GM19467 (cell line): ENCODE data around the gene ASMTL.
A peak's percentile ranks its signal among the peaks of the same experiment; 100 is the strongest.
"Not testable (repeated sequence)": the region's sequence is repeated elsewhere in the genome, so short reads cannot be mapped to it uniquely, and the experiment has no call there.

Source experiments
- ATAC-seq: cut with Tn5 transposase; IDR thresholded peaks from one replicate; pipeline ENCODE4 v1.9.1; 2021; ENCODE audit warnings: mild to moderate bottlenecking, moderate library complexity; ENCODE audit not compliant: unreplicated experiment

ASMTL gene

DNA sequence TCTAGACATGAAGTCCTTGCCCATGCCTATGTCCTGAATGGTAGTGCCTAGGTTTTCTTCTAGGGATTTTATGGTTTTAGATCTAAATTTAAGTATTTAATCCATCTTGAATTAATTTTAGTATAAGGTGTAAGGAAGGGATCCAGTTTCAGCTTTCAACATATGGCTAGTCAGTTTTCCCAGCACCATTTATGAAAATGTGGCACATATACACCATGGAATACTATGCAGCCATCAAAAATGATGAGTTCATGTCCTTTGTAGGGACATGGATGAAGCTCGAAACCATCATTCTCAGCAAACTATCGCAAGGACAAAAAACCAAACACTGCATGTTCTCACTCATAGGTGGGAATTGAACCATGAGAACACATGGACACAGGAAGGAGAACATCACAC, 29.8 kb upstream of the ASMTL start:
- ATAC-seq, result not testable (repeated sequence)

DNA sequence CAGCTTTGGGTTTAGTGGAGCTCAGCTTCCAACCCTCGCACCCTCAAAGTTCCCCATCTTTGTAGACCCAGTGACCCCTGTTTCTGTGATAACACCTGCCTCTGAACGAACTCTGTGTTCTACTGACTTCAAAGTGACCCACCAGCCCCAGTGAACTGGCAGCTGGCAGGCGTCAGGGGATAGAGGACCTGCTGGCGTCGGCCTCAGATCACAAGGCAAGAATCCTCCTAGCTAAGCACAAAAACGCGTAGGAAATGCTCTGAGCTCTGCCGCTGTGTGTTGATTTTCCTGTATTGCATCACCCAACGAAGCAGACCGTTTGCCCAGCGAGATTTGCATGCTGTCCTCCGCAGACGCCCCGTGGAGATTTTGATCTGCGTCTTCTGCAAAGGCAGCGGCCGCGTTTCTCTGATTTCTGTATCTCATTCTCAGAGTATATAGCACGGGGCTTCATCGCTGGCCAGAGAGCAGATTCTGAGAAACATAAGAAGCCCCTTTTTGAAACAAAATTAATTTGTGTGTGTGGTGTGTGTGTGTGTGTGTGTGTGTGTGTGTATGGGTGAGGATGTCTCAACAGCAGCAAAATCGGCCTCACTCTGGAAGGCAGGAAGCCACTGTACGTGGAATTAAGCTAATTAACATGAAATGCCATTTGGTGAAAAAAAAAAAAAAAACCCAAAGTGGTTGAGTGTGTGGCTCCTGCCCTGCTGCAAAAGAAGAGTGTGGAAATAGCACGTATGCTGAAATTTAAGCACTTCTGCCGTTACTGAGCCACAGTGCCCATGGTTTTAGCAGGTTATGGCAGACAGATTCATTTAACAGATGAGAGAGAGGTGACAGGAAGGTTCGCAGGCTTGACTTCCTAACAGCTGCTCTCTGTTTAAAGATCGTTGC, 29.2 kb upstream of the ASMTL start:
- ATAC-seq, result peak; percentile 45

DNA sequence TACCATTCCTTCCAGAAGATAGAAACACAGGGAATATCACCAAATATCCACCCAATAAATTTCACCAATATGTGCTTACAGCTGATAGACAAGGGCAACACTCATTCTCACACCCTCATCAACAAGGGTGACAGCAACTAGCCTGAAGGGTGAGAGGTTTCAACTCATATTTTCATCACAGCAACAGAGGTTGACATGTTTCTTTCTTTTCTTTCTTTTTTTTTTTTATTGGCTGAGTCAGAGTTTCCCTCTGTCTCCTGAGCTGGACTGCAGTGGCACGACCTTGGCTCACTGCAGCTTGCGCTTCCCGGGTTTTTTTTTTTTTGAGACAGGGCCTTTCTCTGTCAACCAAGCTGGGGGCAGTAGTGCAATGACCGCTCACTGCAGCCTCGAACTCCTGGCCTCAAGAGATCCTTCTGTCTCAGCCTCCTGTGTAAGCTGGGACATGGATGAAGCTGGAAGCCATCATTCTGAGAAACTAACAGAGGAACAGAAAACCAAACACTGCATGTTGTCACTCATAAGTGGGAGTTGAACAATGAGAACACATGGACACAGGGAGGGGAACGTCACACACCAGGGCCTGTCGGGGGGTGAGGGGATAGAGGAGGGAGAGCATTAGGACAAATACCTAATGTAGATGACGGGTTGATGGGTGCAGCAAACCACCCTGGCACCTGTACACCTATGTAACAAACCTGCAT, 27.5 kb upstream of the ASMTL start:
- no peak for ATAC-seq

DNA sequence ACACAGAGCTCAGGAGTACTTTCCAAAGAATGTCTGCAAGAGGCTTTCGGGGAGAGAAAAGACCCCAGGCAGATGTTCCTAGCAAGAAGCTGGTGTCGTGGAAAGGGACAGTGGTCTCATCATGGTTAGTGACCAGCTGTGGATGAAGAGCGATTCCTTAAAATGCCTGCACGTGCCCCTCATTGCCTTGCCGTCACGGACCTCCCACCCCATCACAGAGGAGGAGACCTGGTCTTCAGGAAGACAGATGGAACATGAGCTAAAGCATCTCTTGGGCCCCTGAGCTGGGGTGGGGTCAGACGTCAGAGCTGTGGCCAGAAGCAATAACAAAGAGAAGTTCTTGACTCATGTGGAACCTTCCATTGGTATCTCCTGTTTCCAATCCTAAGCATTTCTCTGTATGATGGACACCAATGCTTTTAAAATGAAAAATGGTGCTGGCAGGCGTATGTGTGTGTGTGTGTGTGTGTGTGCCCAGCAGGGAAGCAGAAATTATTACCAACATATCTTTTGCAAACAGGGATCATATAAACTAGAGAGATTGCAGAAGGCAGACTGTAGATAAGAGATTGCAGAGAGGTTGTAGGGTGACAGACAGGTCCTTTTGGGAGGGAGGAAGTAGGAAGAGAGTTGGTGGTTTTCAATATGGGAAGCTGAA, 25.2 kb upstream of the ASMTL start:
- ATAC-seq, result no peak

DNA sequence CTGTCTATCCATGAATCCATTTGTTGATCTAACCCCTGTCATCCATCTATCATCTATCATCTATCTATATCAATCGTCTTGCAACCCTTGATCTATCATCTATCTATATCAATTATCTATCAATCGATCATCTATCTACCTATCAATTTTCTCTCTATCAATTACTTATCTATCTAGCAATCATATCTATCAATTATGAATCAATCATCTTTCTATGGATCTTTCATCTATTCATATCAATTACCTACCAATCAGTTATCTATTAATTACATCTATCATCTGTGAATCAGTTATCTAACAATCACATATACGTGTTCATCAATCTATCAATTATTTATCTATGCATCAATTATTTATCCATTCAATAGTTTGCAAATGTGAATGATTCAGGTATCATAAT, 24.5 kb upstream of the ASMTL start:
- no peak for ATAC-seq

DNA sequence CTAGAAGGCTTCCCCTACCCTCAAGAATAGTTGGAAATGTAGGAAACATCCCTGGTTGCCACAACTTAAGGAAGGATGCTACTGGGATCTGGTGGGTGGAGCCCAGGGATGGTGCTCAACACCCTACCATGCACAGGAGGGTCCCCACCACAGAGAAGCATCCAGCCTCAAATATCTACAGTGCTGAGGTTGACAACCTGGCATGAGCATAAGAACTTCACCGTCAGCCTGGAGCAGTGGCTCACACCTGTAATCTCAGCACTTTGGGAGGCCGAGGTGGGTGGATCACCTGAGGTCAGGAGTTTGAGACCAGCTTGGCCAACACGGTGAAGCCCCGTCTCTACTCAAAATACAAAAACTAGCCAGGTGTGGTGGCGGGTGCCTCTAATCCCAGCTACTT, 24.0 kb upstream of the ASMTL start:
- ATAC-seq, result no peak

DNA sequence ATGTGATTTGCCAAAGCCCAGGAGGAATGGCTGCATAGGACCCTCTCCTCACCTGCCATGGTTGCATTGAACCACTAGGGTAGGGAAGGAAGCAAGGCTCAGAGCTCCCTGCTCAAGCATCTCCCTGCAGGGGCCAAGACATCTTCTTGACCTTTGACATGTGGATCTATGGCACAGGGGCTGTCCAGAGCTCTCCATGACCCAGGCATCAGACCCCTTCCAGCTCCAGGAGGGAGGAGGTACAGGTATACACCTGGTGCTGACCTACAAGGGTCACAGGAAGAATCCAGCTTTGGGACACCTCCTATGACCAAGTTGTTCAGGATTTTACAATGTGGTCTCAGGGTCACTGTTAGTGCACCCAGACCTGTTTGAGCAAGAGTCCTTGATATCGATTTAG, 23.2 kb upstream of the ASMTL start:
- no peak for ATAC-seq

DNA sequence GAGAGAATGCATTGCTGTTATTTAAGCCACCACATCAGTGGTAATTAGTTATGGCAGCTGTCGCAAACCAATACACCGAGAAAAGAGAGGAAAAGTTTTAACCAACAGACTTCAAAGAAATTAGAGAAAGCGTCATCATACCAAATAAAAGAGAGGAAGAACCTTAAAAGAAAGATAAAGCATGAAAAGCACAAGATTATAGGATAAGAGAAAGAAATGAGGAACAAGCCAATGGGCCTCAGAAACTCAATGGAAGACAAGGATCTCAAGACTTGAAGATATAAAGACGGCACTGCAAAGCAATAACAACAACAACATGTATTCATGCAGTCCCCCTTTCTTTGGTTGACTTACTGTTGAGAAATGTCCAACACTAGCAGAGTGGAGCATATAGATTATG, 22.8 kb upstream of the ASMTL start:
- no peak for ATAC-seq

DNA sequence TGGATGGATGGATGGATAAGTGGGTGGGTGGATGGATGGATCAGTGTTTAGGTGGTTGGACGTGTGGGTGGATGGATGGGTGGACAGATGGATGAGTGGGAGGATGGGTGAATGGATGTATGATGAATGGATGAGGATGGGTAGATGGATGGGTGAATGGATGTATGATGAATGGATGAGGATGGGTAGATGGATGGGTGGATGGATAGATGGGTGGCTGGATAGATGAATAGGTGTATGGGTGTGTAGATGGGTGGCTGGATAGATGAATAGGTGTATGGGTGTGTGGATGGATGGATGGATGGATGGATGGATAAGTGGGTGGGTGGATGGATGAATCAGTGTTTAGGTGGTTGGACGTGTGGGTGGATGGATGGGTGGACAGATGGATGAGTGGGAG, 21.9 kb upstream of the ASMTL start:
- not testable (repeated sequence) for ATAC-seq

DNA sequence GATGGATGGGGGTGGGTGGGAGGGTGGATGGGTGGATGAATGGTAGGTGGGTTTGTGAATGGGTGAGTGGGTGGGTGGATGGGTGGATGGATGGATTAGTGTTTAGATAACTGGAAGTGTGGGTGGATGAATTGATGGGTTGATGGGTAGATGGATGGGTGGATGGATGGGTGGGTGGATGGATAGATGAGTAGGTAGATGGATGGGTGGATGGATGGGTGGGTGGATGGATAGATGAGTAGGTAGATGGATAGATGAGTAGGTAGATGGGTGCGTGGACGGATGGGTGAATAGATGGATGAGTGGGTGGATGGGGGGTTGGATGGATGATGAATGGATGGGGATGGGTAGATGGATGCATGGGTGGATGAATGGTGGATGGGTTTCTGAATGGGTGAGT, 20.3 kb upstream of the ASMTL start:
- ATAC-seq, result no peak

DNA sequence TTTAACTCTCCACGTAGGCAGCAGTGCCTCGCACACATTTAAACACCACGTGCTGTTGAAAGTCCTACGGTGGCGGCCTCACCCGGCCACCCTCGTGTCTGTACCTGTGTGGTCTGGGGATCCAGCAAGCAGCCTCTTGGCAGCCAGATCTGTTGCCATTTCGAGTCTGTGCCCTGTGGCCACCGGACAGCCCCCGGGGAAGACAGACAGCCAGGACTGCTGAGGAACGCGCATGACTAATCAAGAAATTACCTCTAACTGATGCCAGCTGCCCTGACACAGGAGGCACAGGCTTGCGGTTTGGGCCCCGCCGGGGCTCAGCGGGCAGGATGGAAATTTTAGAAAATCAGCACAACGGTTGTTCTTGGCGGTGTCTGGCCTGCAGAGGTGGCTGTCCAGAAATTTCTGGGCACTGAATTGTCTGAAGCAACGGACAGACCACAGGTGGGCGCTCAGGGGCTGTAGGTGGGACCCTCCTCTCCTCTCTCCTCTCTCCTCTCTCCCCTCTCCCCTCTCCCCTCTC, 15.6 kb upstream of the ASMTL start:
- ATAC-seq, result peak; percentile 45

DNA sequence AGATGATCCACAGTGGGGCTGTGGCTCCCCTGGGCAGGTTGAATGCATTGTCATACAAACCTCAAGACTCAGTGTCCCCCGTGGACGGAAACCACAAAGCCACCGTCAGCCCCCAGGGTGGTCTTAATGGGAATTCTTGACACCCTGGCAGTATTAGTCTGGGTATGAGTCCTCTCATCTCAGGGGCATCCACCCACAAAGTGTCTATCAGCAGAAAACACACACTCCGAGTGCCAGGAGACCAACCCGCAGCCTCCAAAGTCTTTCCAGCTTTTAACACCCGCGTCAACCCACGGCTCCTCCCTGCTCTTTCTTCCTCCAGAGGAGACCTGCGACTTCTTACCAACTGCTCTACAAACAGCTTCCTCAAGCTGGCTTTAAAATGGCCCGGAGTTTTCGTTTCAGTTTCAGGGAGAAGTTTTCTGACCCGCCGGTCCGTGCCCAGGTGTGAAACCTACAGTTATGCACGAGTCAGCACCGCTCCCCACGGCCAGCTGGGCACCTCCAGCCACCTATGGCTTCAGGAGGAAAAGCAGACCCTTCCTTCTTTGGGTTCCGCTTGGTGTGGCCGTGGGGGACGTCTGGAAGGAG, 14.4 kb upstream of the ASMTL start:
- ATAC-seq, result peak; percentile 42

DNA sequence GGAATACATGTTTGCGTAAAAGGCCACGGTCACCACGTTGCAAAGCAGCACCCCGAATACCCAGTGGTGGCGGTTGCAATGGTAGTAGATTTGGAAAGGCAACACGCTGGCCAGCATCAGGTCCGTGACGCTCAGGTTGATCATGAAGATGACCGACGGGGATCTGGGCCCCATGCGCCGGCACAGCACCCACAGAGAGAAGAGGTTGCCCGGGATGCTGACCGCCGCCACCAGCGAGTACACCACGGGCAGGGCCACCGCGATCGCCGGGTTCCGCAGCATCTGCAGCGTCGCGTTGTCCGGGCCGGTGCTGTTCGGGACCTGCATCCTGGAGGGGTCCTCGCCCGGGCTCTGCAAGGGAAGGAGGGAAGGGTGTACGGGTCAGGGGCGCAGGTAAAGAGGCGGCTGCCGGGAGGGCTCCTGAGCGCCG, 13.5 kb upstream of the ASMTL start:
- ATAC-seq, result no peak

DNA sequence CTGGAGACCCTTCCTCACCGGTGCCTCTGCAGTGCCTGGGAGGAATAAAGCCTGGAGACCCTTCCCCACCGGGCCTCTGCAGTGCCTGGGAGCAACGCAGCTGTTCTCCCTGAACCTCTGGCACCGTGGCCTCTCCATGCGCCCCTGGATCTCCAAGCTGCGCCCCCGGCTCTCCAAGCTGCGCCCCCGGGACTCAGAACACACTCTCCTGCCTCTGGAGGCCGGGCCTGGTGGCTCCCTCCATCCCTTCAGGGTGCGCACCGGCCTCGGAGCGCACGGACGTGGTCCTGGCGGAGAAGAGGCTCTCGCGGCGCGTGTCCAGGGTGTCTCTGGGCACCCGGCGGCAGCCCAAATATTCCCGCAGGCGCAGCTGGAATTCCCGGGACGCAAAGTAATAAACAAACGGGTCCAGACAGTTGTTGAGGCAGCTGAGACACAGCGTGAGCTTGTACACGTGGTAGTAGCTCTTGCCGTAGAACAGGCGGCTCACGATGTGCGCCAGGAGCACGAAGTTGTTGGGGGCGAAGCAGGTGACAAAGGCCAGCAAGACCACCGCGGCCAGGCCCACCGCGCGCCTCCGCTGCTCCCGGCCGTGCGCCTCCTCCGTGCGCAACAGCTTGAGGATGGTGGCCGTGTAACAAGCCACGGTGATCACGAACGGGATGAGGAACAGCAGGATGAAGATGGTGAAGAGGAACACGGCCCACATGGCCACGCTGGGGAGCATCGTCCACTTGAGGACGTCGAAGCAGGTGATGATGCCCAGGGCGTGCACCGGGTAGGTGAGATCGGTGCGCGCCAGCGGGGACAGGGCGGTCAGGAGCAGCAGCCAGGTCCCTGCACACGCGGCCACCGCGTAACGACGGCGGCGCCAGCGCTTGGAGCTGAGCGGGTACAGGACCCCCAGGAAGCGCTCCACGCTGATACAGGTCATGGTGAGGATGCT, 12.8 kb upstream of the ASMTL start:
- no peak for ATAC-seq

DNA sequence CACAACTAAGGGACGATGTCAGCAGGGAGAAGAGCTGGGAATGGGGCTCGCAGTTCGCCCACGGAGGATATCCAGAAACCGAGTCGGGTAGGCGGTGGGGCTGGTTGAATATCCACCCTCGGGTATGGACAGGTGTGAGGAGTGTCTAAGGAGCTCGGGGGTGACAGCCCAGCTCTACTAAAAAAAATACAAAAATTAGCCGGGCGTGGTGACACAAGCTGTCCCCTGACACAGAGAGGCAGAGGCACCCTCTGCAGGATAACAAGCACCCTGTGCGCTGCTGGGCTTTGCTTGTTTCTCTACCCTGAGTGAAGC, 12.2 kb upstream of the ASMTL start:
- no peak for ATAC-seq

DNA sequence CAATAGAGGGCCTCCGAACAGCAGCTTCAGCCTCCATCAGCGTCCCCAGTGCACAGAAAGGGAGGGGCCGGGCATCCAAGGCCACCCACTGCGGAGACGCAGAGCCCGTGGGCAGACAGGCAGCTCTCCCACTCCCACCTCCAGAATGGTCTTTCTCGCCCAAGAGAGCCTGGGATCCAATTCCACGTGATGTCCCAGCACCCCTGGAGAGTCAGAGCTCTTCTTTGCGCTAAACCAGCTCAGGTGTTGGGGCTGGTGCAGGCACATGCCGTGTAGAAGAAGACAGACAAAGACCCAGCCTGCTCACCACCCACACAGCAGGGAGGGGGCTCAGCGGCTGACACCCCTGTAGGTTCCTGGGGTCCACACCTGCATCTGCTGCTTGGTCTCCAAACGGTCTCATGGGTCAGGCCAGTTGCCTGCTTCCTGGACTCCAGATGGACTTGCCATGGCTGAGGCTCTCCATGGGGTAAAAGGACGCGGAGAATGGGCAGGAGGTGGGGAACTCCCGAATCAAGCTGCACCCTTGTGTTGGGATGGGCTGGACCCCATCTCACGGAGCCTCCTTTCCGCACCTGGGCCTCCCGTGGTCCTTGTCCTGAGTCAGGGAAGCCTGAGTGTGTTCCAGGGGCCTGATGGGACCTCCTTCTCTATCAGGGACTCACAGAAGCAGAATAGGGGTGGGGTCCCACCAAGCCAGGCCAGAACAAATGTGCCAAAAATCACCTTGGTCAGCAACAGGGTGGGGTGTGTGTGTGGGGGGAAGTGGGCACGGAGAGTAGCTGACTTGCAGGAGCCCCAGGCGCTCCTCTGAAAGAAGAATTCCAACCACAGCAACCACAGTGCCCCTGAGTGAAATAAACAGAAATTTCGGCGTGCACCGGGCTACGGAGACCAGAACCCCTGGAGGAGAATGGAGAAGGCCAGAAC, 11.6 kb upstream of the ASMTL start:
- no peak for ATAC-seq

DNA sequence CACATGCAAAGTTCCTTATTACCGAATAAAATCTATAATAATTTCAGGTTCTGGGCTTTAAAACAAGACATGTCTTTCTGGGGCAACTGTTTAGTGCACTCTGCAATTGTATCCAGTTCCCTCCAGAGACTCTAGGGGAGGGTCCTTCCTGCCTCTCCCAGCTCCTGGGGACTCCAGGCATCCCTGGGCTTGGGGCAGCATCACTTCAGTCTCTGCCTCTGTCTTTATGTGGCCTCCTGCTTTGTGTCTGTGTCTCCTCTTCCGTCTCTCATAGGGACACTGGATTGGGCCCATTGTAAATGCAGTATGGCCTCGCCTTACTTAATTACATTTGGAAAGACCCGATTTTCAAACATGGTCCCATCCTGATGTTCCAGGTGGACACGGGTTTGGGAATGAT, 10.9 kb upstream of the ASMTL start:
- ATAC-seq, result no peak

DNA sequence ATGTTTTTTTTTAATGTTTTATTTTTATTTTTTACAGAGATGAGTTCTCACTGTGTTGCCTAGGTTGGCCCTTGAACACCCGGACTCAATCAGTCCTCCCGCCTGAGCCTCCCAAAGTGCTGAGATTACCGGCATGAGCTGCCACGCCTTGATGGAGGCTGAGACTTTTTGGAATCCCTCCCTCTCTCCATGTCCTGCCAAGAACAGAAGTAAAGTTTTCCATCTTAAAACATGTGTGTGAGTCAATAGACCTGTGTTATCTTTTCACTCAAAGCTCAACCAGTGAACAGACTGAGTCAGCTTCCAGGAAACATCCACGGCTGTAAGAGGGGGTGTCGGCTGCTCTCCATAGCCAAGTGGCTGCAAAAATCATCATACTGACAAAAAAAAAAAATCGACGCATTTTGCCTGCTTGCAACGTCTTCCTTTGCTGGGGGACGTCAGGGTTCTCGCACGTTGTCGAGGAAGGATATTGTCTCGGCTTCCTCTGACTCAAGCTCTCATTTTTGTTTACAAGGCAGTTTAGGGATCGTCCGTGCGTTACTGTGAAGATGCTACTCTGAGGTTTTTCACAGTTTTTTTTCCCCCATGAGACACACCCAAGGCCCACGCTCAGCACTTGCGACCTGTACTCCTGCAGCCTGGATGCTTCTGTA, 10.0 kb upstream of the ASMTL start:
- ATAC-seq, result no peak

DNA sequence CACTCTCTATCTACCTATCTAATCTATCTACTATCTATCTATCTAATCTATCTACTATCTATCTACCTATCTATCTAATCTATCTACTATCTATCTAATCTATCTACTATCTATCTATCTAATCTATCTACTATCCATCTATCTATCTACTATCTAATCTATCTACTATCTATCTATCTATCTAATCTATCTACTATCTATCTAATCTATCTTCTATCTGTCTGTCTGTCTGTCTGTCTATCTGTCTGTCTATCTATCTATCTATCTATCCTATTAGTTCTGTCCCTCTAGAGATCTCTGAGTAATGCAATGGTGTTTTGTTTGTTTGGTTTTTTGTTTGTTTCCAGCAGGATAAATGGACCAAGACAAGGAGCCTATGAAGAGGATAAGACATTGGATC, 9.4 kb upstream of the ASMTL start:
- ATAC-seq, result no peak
